GM10248 (cell line): ENCODE measurements around the gene HES7.

Experiments
- CTCF ChIA-PET: fragments of 300-600 bp; sonication (Branson Sonifier 250); formaldehyde crosslinking; extraction: SDS; loops from one replicate; lab custom pipeline; 2021; ENCODE audit warnings: antibody characterized with exemption; lab: Yijun Ruan, JAX
- POLR2A ChIA-PET: fragments of 350-650 bp; sonication (Branson Sonifier 250); formaldehyde crosslinking; extraction: SDS; loops from one replicate; lab custom pipeline; 2020; ENCODE audit warnings: antibody characterized with exemption; lab: Yijun Ruan, JAX
- DNase-seq: peaks from one replicate; pipeline ENCODE4 v3.0.0; 2012; ENCODE audit errors: extremely low spot score
- CTCF ChIP-seq: IDR thresholded peaks from 2 replicates; pipeline ENCODE4 v1.5.1; 2012; ENCODE audit warnings: mild to moderate bottlenecking, low read depth; ENCODE audit errors: extremely low read depth, missing control alignments, control extremely low read depth

The HES7 gene

GRCh38 chr17:8156246-8156992 is 32.5 kb upstream of the HES7 start:
- peak; percentile 96 for DNase-seq
- ChIA-PET POLR2A (interaction anchor here (0.6 to 4.1 kb wide), 7 partner anchors 11 to 139 kb away, joined by 3 to 37 read pairs (median 4); partner anchors contain the start of genes SLC25A35 and TMEM107), CTCF (interaction anchor here (0.7 to 4.4 kb wide), 11 partner anchors 11 to 62 kb away, joined by 3 to 46 read pairs (median 6); partner anchors contain the start of genes ALOXE3, BORCS6 and TMEM107)
- TF ChIP-seq CTCF, result no peak

GRCh38 chr17:8155996-8156245 is 32.0 kb upstream of the HES7 start:
- CTCF ChIA-PET, result interaction anchor here (0.6 to 4.4 kb wide), 9 partner anchors 12 to 62 kb away, joined by 3 to 46 read pairs (median 5); partner anchors contain the start of gene ALOXE3
- no peak for TF ChIP-seq CTCF
- no peak for DNase-seq
- POLR2A ChIA-PET, result interaction anchor here (1.8 to 4.1 kb wide), 3 partner anchors 11 to 17 kb away, joined by 17 to 37 read pairs (median 28); no protein-coding TSS in a partner anchor

- CTCF ChIA-PET, result interaction anchor here (0.6 to 4.4 kb wide), 9 partner anchors 12 to 61 kb away, joined by 3 to 46 read pairs (median 4); partner anchors contain the start of gene ALOXE3
- no peak for TF ChIP-seq CTCF
These were observed 31.5 kb upstream of the HES7 start for GRCh38 chr17:8155231-8155995.

GRCh38 chr17:8154608-8155155 is 30.8 kb upstream of the HES7 start:
- POLR2A ChIA-PET, result interaction anchor here (0.7 to 4.1 kb wide), 6 partner anchors 10 to 35 kb away, joined by 3 to 37 read pairs (median 6); partner anchors contain the start of genes BORCS6 and HES7
- no peak for DNase-seq
- no peak for TF ChIP-seq CTCF
- CTCF ChIA-PET, result interaction anchor here (1.6 to 4.4 kb wide), 2 partner anchors 16 to 36 kb away, joined by 4 to 46 read pairs; no protein-coding TSS in a partner anchor

More at GRCh38 chr17:8155231-8155995, 31.5 kb upstream of the HES7 start:
- POLR2A ChIA-PET, result interaction anchor here (0.6 to 4.1 kb wide), 5 partner anchors 10 to 320 kb away, joined by 4 to 37 read pairs (median 22); no protein-coding TSS in a partner anchor
- DNase-seq, result no peak

- TF ChIP-seq CTCF, result no peak
- DNase-seq, result peak; percentile 64
- CTCF ChIA-PET, result interaction anchor here (1.6 to 4.4 kb wide), 2 partner anchors 15 to 35 kb away, joined by 4 to 46 read pairs; no protein-coding TSS in a partner anchor
- POLR2A ChIA-PET, result interaction anchor here (0.6 to 4.1 kb wide), 9 partner anchors 10 to 794 kb away, joined by 3 to 37 read pairs (median 4); partner anchors contain the start of genes BORCS6 and HES7
These were observed 30.2 kb upstream of the HES7 start for GRCh38 chr17:8153957-8154607.
